Panc1 (cell line): ENCODE measurements around the gene ARHGEF7.
"Not testable (repeated sequence)": the region's sequence is repeated elsewhere in the genome, so short reads cannot be mapped to it uniquely, and the experiment has no call there.

Experiments
- CTCF ChIP-seq: fragments of 450-650 bp; IDR thresholded peaks from 2 replicates; pipeline ENCODE4 v1.5.1; 2017; ENCODE audit warnings: mild to moderate bottlenecking
- POLR2AphosphoS5 ChIP-seq: IDR thresholded peaks from 2 replicates; pipeline ENCODE4 v1.6.1; 2012; ENCODE audit warnings: mild to moderate bottlenecking, low read depth, low read length, moderate library complexity

- TF ChIP-seq POLR2AphosphoS5, CTCF: not testable (repeated sequence)
Observed at GRCh38 chr13:111189064-111189505, 74.0 kb downstream of the ARHGEF7 start.
